HepG2 (cell line): ENCODE measurements around the gene CCDC57. TPM values are rescaled to one million over a fixed set of nuclear protein-coding genes. Genes with fewer than 3 reads are reported as not detected.

Source experiments
- FOXK1 ChIP-seq: sonication (generic); formaldehyde crosslinking; IDR thresholded peaks from 2 replicates; pipeline ENCODE4 v1.4.0; 2020; ENCODE audit warnings: low read depth, missing genetic modification reagents, borderline replicate concordance
- GATA4 ChIP-seq: sonication (generic); IDR thresholded peaks from 2 replicates; pipeline ENCODE4 v1.6.1; 2016; ENCODE audit warnings: antibody characterized with exemption, low read depth, borderline replicate concordance
- KLF11 ChIP-seq: IDR thresholded peaks from 2 replicates; pipeline ENCODE4 v1.6.1; 2016; ENCODE audit warnings: missing compliant biosample characterization
- KLF9 ChIP-seq: IDR thresholded peaks from 2 replicates; pipeline ENCODE4 v1.6.1; 2016; ENCODE audit warnings: low read depth
- MAFG ChIP-seq: sonication (generic); formaldehyde crosslinking; IDR thresholded peaks from 2 replicates; pipeline ENCODE4 v1.5.1; 2020; ENCODE audit warnings: mild to moderate bottlenecking, missing genetic modification reagents
- POLR2G ChIP-seq: fragments of 200-400 bp; formaldehyde crosslinking; IDR thresholded peaks from 2 replicates; pipeline ENCODE4 v1.6.1; 2018; ENCODE audit warnings: mild to moderate bottlenecking, low read depth, low read length, moderate library complexity
- SP2 ChIP-seq: sonication (generic); formaldehyde crosslinking; IDR thresholded peaks from 2 replicates; pipeline ENCODE4 v1.5.1; 2020; ENCODE audit warnings: mild to moderate bottlenecking, missing genetic modification reagents
- TBX3 ChIP-seq: fragments of 450-650 bp; IDR thresholded peaks from 2 replicates; pipeline ENCODE4 v1.6.1; 2017; ENCODE audit warnings: antibody characterized with exemption, mild to moderate bottlenecking, inconsistent platforms, borderline replicate concordance
- THAP9 ChIP-seq: sonication (generic); formaldehyde crosslinking; IDR thresholded peaks from 2 replicates; pipeline ENCODE4; 2020; ENCODE audit warnings: missing genetic modification reagents, mild to moderate bottlenecking, borderline replicate concordance
- ZFP91 ChIP-seq: sonication (generic); formaldehyde crosslinking; IDR thresholded peaks from 2 replicates; pipeline ENCODE4 v1.9.0; 2022; ENCODE audit warnings: missing genetic modification reagents, mild to moderate bottlenecking, borderline replicate concordance
- ZNF121 ChIP-seq: sonication (generic); formaldehyde crosslinking; IDR thresholded peaks from 2 replicates; pipeline ENCODE4 v1.5.0; 2020; ENCODE audit warnings: mild to moderate bottlenecking, missing genetic modification reagents
- ZNF496 ChIP-seq: sonication (generic); formaldehyde crosslinking; IDR thresholded peaks from 2 replicates; pipeline ENCODE4 v1.8.1; 2023; ENCODE audit warnings: mild to moderate bottlenecking, moderate library complexity, missing genetic modification reagents; ENCODE audit not compliant: insufficient replicate concordance
- ZNF543 ChIP-seq: sonication (generic); formaldehyde crosslinking; IDR thresholded peaks from 2 replicates; pipeline ENCODE4 v1.4.0; 2020; ENCODE audit warnings: mild to moderate bottlenecking, missing genetic modification reagents
- ZNF574 ChIP-seq: sonication (generic); formaldehyde crosslinking; IDR thresholded peaks from 2 replicates; pipeline ENCODE4 v1.4.0; 2020; ENCODE audit warnings: missing genetic modification reagents
- ZSCAN5A ChIP-seq: sonication (generic); formaldehyde crosslinking; IDR thresholded peaks from 2 replicates; pipeline ENCODE4 v1.8.0; 2022; ENCODE audit warnings: mild to moderate bottlenecking, missing genetic modification reagents, borderline replicate concordance
- ZXDC ChIP-seq: sonication (generic); formaldehyde crosslinking; IDR thresholded peaks from 2 replicates; pipeline ENCODE4 v1.5.0; 2020; ENCODE audit warnings: mild to moderate bottlenecking, missing genetic modification reagents
- polyA plus RNA-seq, 8 experiments: library from polyadenylated mRNA; depleted of rRNA in 3 of 8; stranded (reverse) in 7 of 8; unstranded in 1 of 8; fragments of >200 nt; fragmentation: Illumina TruSeq in 4 of 8; extraction: Trizol in 4 of 8; gene quantifications; 2 replicates each; pipeline versions ENCODE4 v1.2.1 to v1.2.3, GENCODE V29; 2011 to 2016; ENCODE audit warnings: low read depth in 4 of 8, missing spikeins in 1 of 8, mixed read lengths in 1 of 8; ENCODE audit not compliant: insufficient read depth in 1 of 8
- total RNA-seq, 5 experiments: library from RNA; depleted of rRNA; stranded (reverse); fragments of >200 nt; fragmentation: Illumina TruSeq; extraction: Trizol; gene quantifications; 2 replicates each; pipeline ENCODE4 v1.2.3, GENCODE V29; 2016; ENCODE audit warnings: low read depth in 1 of 5

Gene CCDC57
- total and polyA plus RNA-seq, 2 of the 13 experiments (the other 11 are each of a cell fraction or from before 2014, with no cell fraction given) = 59.3 to 59.9 TPM

- TF ChIP-seq ZXDC (CRISPR knock-in tag) = no peak; the same call in 1 of the 2 replicates
- TF ChIP-seq TBX3 = no peak
- TF ChIP-seq ZNF121 (CRISPR knock-in tag) = peak; percentile 54; the same call in 1 of the 2 replicates
- no peak for TF ChIP-seq ZNF496
- peak; percentile 63 for TF ChIP-seq POLR2G
- peak; percentile 67; the same call in 1 of the 2 replicates for TF ChIP-seq ZFP91 (CRISPR knock-in tag)
- no peak for TF ChIP-seq ZSCAN5A (CRISPR knock-in tag)
- 0 out of 2 replicates have a peak, but pooled peaks have one; percentile 14 for TF ChIP-seq THAP9 (CRISPR knock-in tag)
- no peak for TF ChIP-seq SP2 (CRISPR knock-in tag)
- TF ChIP-seq FOXK1 = no peak
- no peak for TF ChIP-seq ZNF543 (CRISPR knock-in tag)
- peak; percentile 32; the same call in 1 of the 2 replicates for TF ChIP-seq ZNF574 (CRISPR knock-in tag)
- no peak for TF ChIP-seq MAFG (CRISPR knock-in tag)
- no peak for TF ChIP-seq KLF11
- TF ChIP-seq KLF9 (CRISPR knock-in tag) = no peak
- TF ChIP-seq GATA4 = no peak
Measured at GRCh38 chr17:82225368-82226029, 12.9 kb upstream of the CCDC57 start (continued).
